ENCODE results near the gene SNX13. TPM values are rescaled to one million over a fixed set of nuclear protein-coding genes. Genes with fewer than 3 reads are reported as not detected.

The SNX13 gene
- polyA plus RNA-seq, 1 of the 3 experiments (the other 2 are of a cell fraction), result 13.0 TPM

DNA sequence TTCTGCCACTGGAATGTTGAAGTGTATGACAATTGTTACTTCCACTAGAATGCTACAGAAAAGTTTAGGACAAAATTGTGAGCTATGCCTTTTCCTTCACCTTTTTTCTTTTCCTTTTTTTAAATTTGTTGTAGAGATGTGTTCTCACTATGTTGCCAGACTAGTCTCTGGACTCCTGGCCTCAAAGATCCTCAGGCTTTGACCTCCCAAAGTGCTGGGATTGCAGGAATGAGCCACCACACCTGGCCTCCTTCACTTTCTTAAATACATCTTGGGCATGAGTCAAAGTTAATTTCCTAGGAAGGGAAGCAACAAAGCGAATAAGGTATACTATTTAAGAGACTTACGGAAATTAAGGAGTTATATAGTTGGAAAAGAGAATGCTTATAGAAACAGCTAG, 2.7 kb upstream of the SNX13 start:
- no peaks in the 10 kb centered on the region for H3K36me3 ChIP-seq (replicated peaks in 1 of 2; ENCODE audit: control insufficient read depth in 1 of 2, insufficient read depth in 2 of 2, low read length in 1 of 2)
- H3K27ac ChIP-seq (ENCODE audit: low read depth in 2 of 2, low read length in 1 of 2), result no peak overlapping the region
- no peak overlapping the region for H3K9ac ChIP-seq
- no peak for TF ChIP-seq YY1 (IDR thresholded peaks at IDR 0.05; ENCODE audit: low read depth)
- no peak for TF ChIP-seq ELF1 (IDR thresholded peaks at IDR 0.05)
- TF ChIP-seq, protein P1, sequence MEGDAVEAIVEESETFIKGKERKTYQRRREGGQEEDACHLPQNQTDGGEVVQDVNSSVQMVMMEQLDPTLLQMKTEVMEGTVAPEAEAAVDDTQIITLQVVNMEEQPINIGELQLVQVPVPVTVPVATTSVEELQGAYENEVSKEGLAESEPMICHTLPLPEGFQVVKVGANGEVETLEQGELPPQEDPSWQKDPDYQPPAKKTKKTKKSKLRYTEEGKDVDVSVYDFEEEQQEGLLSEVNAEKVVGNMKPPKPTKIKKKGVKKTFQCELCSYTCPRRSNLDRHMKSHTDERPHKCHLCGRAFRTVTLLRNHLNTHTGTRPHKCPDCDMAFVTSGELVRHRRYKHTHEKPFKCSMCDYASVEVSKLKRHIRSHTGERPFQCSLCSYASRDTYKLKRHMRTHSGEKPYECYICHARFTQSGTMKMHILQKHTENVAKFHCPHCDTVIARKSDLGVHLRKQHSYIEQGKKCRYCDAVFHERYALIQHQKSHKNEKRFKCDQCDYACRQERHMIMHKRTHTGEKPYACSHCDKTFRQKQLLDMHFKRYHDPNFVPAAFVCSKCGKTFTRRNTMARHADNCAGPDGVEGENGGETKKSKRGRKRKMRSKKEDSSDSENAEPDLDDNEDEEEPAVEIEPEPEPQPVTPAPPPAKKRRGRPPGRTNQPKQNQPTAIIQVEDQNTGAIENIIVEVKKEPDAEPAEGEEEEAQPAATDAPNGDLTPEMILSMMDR (IDR thresholded peaks at IDR 0.05), result no peak
- no peak for TF ChIP-seq EZH2phosphoT487 (IDR thresholded peaks at IDR 0.05; ENCODE audit: borderline replicate concordance, low read depth)
- TF ChIP-seq SIN3A (IDR thresholded peaks at IDR 0.05; ENCODE audit: borderline replicate concordance, low read depth, low read length), result no peak
- TF ChIP-seq FOXM1 (IDR thresholded peaks at IDR 0.05; ENCODE audit: low read depth), result no peak
- no peak for TF ChIP-seq JUND (IDR thresholded peaks at IDR 0.05)
- TF ChIP-seq FOXJ3 (CRISPR knock-in tag; IDR thresholded peaks at IDR 0.05), result no peak
- TF ChIP-seq MXI1 (IDR thresholded peaks at IDR 0.05; ENCODE audit: low read depth, low read length), result no peak
- TF ChIP-seq, protein P2, sequence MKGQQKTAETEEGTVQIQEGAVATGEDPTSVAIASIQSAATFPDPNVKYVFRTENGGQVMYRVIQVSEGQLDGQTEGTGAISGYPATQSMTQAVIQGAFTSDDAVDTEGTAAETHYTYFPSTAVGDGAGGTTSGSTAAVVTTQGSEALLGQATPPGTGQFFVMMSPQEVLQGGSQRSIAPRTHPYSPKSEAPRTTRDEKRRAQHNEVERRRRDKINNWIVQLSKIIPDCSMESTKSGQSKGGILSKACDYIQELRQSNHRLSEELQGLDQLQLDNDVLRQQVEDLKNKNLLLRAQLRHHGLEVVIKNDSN (IDR thresholded peaks at IDR 0.05; ENCODE audit: borderline replicate concordance, low read depth), result no peak
- no peaks in the 10 kb centered on the region for H3K27me3 ChIP-seq (ENCODE audit: insufficient read depth)
- no peaks in the 10 kb centered on the region for H4K20me1 ChIP-seq (ENCODE audit: insufficient read depth)
- peaks cover 6 to 15% of the 10 kb centered on the region in 2 experiments; a peak in 3 of 4 replicates for H3K4me1 ChIP-seq (ENCODE audit: control insufficient read depth in 1 of 2, insufficient read depth in 2 of 2, low read depth in 1 of 2, low read length in 1 of 2)
- POLR2A ChIA-PET, result no interaction called here
- no peak overlapping the region for H2AFZ ChIP-seq (ENCODE audit: low read depth)
- H3K9me2 ChIP-seq, result no peaks in the 10 kb centered on the region
- WGBS (ENCODE audit: low lambda C conversion rate), result 96% methylated on average over 2 of the region's 2 CpGs
- H3K79me2 ChIP-seq (ENCODE audit: insufficient read depth), result peaks cover 19% of the 10 kb centered on the region
- no peaks in the 10 kb centered on the region for H3K9me3 ChIP-seq
- CTCF ChIA-PET, result interaction anchor here (1.0 kb wide), 1 partner anchor 70 kb away, joined by 4 read pairs; no protein-coding TSS in a partner anchor
- no peak overlapping the region for H3K4me2 ChIP-seq
- no peak for DNase-seq
- H3K4me3 ChIP-seq (ENCODE audit: low read depth in 2 of 2, low read length in 1 of 2), result no peak overlapping the region
- no peaks in the 10 kb centered on the region for H3F3A ChIP-seq (replicated peaks; ENCODE audit: insufficient read depth)

DNA sequence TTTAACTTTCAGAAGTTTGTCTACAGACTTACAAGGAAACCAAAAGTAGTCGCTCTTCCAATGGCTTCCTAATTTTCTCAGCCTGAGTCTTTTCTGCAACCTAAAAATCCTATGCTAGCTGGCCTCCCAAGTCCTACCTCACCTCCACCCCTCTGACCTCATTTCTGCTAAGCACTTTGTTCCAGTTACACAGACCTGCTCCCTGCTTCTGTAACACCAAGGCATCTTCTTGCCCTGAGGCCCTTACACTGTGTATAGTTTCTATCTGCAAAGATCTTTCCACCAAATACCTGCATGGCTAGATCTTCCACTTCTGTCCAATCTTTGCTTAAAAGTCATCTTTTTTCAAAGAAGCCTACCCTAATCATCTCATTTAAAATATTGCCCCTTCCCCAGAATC, 1.9 kb upstream of the SNX13 start:
- Histone ChIP-seq H3K4me3 (ENCODE audit: low read depth in 2 of 2, low read length in 1 of 2) (no peak overlapping the region), H3K4me2 (no peak overlapping the region), H3K9ac (no peak overlapping the region), H3K9me2 (no peaks in the 10 kb centered on the region), H2AFZ (ENCODE audit: low read depth) (no peak overlapping the region), H3K27ac (ENCODE audit: low read depth in 2 of 2, low read length in 1 of 2) (no peak overlapping the region), H3K9me3 (no peaks in the 10 kb centered on the region), H3K27me3 (ENCODE audit: insufficient read depth) (no peaks in the 10 kb centered on the region), H3K36me3 (replicated peaks in 1 of 2; ENCODE audit: control insufficient read depth in 1 of 2, insufficient read depth in 2 of 2, low read length in 1 of 2) (no peaks in the 10 kb centered on the region), H3K79me2 (ENCODE audit: insufficient read depth) (peaks cover 27% of the 10 kb centered on the region), H3F3A (replicated peaks; ENCODE audit: insufficient read depth) (no peaks in the 10 kb centered on the region), H4K20me1 (ENCODE audit: insufficient read depth) (no peaks in the 10 kb centered on the region), H3K4me1 (ENCODE audit: control insufficient read depth in 1 of 2, insufficient read depth in 2 of 2, low read depth in 1 of 2, low read length in 1 of 2) (peaks cover 12 to 17% of the 10 kb centered on the region in 2 experiments; a peak in 3 of 4 replicates)
- CTCF ChIA-PET, result interaction anchor here (1.0 to 1.5 kb wide), 2 partner anchors 17 to 69 kb away, joined by 4 read pairs; no protein-coding TSS in a partner anchor
- no peak for TF ChIP-seq GATA2 (CRISPR knock-in tag; IDR thresholded peaks at IDR 0.05)
- TF ChIP-seq RCOR1 (IDR thresholded peaks at IDR 0.05; ENCODE audit: low read length), result no peak
- TF ChIP-seq RAD21 (IDR thresholded peaks at IDR 0.05; ENCODE audit: low read length), result no peak
- TF ChIP-seq FOXM1 (IDR thresholded peaks at IDR 0.05; ENCODE audit: low read depth), result no peak
- POLR2A ChIA-PET, result no interaction called here
- no peak for DNase-seq
- 94% methylated on average over 1 of the region's 1 CpG for WGBS (ENCODE audit: low lambda C conversion rate)
